GM12892 (cell line): ENCODE results near the gene TEX12.
"Not testable (repeated sequence)": the region's sequence is repeated elsewhere in the genome, so short reads cannot be mapped to it uniquely, and the experiment has no call there.

Experiments used
- DNase-seq: peaks from one replicate; pipeline ENCODE4 v3.0.0; 2011; ENCODE audit not compliant: insufficient read length
- FAIRE-seq: peaks from 2 replicates; lab custom pipeline; 2011; peaks lifted over from hg19 to GRCh38; lab: Jason Lieb, UNC
- POLR2A ChIP-seq: IDR thresholded peaks from 2 replicates; pipeline ENCODE4 v1.6.1; 2011; ENCODE audit warnings: low read depth, low read length, control low read depth
- POLR2AphosphoS5 ChIP-seq: IDR thresholded peaks from 2 replicates; pipeline ENCODE4 v1.6.1; 2011; ENCODE audit warnings: low read depth, low read length, control low read depth
- TAF1 ChIP-seq: IDR thresholded peaks from 2 replicates; pipeline ENCODE4 v1.6.1; 2011; ENCODE audit warnings: low read depth, mild to moderate bottlenecking, control low read depth, low read length, borderline replicate concordance

The TEX12 gene

DNA sequence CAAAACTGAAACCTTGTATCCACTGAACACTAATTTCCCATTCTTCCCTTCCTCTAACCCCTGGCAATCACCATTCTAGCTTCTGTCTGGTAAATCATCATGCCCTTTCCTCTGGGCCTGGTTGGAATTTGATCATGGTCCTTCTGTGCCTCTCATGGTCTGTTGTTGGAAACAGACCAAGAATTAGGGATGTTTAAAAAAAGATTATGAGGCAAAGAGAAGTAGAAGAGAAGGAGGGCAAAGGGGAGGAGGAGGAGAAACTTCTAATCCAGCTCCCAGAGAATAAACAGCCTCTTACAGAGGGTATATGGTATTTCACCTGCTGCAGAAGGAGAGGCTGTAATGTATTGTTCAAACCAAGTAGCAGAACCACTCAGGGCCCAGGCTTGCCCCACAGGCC lies 18.7 kb downstream of the TEX12 start:
- DNase-seq: no peak
- TF ChIP-seq POLR2AphosphoS5 (no peak), TAF1 (no peak), POLR2A (no peak)
- no peak for FAIRE-seq

DNA sequence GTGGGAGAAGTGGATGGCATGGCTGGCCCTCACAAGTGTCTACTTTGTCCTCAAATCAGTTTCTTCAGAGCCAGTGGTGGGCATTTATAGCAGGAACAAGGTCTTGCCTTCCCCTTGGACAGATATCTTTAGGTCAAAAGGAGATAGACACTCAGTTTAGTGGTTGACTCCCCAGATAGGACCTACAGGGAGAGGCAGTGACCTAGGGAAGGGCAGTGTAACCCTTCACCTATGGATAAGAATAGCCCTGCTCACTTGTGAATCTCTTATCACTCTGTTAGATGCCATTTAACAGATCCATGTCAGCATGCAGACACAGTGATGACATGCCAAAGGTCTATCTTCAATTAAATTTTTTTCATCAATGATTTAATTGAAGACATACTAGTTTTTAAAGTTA lies 19.1 kb downstream of the TEX12 start:
- DNase-seq: no peak
- FAIRE-seq: no peak
- TF ChIP-seq POLR2A (no peak), TAF1 (no peak), POLR2AphosphoS5 (no peak)

DNA sequence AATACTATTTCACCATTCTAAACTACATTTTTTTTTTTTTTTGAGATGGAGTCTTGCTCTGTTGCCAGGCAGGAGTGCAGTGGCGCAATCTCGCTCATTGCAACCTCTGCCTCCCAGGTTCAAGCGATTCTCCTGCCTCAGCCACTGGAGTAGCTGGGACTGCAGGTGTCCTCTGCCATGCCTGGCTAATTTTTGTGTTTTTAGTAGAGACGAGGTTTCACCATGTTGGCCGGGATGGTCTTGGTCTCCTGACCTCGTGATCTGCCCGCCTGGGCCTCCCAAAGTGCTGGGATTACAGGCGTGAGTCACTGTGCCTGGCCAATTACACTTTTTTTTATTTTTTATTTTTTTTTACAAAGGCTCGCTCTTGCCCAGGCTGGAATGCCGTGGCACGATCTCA lies 27.9 kb downstream of the TEX12 start:
- DNase-seq, FAIRE-seq: not testable (repeated sequence)

DNA sequence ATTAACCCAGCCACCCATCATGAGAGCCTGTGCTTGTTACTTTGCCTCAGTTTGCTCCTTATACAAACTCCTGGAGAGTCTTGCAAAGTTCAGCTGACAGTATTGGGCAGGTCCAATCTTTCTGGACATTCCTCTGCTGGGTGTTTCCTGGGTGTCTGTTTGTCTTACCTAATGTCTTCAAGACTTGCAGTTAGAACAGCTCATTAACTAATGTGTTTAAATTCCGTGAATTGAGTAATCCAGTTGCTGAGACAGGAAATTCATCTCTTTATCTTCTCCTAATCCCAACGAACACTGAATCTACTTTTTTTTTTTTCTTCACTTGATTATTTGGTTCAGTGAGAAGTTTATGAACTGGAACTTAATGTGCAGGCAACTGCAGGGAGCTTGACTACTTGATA lies 28.8 kb downstream of the TEX12 start:
- FAIRE-seq (no peak), DNase-seq (no peak)
- TF ChIP-seq POLR2AphosphoS5 (no peak), TAF1 (no peak), POLR2A (no peak)

DNA sequence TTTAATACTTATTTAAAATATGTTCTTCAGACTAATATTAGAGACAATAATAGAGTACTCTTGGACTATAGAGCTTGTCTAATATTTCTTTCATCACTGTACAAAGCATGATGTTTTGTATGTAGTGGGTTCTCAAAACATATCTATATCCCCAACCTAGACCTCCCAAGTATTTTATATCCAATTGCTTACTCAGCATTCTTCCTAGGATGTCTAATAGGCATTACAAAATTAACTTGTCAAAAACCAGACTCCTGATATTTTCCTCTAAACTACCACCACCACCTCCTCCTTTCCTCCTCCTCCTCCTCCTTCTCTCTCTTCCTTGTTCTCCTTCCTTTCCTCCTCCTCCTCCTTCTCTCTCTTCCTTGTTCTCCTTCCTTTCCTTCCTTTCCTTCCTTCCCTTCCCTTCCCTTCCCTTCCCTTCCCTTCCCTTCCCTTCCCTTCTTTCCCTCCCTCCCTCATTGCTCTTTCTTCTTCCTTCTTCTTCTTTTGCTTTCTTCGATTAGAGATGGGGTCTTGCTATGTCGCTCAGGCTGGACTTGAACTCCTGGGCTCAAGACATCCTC lies 29.4 kb downstream of the TEX12 start:
- FAIRE-seq: no peak
- no peak for DNase-seq
- TF ChIP-seq POLR2AphosphoS5 (no peak), TAF1 (no peak), POLR2A (no peak)

DNA sequence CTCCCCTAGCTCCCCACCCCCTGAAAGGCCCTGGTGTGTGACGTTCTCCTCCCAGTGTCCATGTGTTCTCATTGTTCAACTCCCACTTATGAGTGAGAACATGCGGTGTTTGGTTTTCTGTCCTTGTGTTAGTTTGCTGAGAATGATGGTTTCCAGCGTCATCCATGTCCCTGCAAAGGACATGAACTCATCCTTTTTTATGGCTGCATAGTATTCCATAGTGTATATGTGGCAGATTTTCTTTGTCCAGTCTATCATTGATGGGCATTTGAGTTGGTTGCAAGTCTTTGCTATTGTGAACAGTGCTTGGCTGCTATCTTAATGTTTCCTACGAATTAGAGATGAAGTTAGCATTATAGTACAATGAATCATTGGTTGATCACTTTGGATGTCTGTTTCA lies 31.9 kb downstream of the TEX12 start:
- not testable (repeated sequence) for DNase-seq, FAIRE-seq

DNA sequence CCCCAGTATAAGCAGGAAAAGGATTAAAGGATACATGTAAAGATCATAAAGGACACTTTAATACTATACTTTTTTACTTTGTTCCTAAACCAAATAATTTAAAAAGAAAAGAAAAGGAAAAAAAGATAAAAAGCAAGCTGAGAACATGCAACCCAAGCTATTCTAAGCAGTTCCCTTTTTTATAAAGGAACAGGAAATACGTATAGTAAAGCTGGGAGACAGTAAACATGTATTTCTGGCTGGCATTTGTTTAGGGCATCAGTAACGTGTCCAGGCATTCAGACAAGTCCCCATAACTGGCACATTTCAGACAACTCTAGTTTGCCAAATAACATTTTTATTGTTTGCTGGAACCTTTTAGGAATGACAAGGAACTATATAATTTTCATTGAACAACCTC lies 33.1 kb downstream of the TEX12 start:
- no peak for FAIRE-seq
- TF ChIP-seq POLR2A (no peak), POLR2AphosphoS5 (no peak), TAF1 (no peak)
- DNase-seq: no peak

DNA sequence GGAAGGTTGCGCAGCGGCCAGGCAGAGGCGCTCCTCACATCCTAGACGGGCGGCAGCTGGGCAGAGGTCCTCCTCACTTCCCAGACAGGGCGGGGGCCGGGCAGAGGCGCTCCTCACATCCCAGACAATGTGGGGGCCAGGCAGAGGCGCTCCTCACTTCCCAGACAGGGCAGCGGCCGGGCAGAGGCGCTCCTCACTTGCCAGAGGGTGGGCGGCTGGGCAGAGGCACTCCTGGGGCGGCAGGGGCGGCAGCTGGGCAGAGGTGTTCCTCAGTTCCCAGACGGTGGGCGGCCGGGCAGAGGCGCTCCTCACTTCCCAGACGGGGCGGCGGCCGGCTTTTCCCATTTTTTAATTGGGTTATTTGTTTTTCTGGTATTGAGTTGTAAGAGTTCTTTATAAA lies 38.9 kb downstream of the TEX12 start:
- no peak for DNase-seq
- no peak for FAIRE-seq
- TF ChIP-seq POLR2AphosphoS5: no peak
- no peak for TF ChIP-seq POLR2A
- TF ChIP-seq TAF1: no peak

DNA sequence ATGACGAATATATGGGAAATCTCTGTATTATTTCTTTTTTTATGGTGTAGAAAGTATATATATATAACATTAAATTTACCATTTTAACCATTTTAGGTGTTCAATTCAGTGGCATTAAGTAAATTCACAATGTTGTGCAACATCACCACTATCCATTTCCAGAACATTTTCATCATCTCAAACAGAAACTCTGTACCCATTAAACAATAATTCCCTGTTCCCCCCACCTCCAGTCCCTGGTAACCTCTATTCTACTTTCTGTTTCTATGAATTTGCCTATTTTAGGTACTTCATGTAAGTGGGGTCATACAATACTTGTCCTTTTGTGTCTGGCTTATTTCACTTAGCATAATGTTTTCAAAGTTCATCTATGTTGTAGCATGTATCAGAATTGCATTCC lies 43.7 kb downstream of the TEX12 start:
- TF ChIP-seq POLR2A: no peak
- TF ChIP-seq POLR2AphosphoS5: no peak
- TF ChIP-seq TAF1: no peak
- FAIRE-seq: no peak
- DNase-seq: no peak

DNA sequence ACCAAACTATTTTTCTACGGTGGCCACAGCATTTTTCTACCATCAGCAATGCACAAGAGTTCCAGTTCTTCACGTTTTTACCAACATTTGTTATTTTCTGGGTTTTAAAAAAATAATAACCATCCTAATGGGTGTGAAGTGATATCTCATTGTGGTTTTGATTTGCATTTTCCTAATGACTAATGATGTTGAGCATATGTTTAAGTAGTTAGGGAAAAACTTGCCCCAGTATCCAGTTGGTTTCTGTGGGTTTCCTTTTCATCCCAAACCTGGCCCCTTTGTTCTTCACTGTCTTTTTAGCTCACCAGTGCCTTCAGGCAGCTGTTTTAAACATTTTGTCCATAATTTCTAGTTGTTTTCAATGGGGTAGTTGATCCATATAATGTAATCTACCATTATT lies 44.4 kb downstream of the TEX12 start:
- no peak for TF ChIP-seq TAF1
- no peak for TF ChIP-seq POLR2A
- no peak for TF ChIP-seq POLR2AphosphoS5
- FAIRE-seq (no peak), DNase-seq (no peak)

DNA sequence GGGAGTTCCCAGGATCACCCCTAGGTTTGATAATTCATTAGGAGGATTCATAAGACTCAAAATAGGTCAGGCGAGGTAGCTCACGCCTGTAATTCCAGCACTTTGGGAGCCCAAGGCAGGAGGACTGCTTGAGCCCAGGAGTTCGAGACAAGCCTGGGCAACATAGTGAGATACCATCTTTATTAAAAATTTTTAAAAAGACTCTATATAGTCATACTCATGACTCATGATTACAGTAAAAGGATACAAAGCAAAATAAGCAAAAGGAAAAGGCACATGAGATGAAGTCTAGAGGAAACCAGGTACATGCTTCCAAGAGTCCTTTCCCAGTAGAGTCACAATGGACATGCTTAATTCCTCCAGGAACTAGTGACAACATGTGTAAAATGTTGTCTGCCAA lies 45.1 kb downstream of the TEX12 start:
- no peak for TF ChIP-seq POLR2A
- TF ChIP-seq TAF1: no peak
- TF ChIP-seq POLR2AphosphoS5: no peak
- no peak for FAIRE-seq
- no peak for DNase-seq

DNA sequence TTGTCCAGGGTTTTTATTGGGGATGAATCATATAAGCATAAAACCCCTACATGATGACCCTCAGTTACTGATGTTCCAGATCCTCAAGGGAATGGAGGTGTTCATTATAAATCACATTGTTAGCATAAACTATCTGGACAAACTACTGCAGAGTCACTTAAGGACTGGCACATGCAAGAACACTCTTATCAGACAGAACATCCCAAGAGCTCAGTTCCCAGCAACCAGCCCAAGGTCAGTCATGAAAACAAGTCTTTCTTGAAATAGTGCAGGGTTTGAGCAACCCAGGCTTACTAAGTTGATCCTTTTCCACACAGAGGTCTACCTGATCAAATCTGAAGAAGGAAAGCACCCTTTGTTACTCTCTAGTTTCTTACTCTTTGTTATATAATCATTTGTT lies 45.5 kb downstream of the TEX12 start:
- no peak for TF ChIP-seq POLR2AphosphoS5
- TF ChIP-seq TAF1: no peak
- TF ChIP-seq POLR2A: no peak
- no peak for FAIRE-seq
- DNase-seq: no peak

DNA sequence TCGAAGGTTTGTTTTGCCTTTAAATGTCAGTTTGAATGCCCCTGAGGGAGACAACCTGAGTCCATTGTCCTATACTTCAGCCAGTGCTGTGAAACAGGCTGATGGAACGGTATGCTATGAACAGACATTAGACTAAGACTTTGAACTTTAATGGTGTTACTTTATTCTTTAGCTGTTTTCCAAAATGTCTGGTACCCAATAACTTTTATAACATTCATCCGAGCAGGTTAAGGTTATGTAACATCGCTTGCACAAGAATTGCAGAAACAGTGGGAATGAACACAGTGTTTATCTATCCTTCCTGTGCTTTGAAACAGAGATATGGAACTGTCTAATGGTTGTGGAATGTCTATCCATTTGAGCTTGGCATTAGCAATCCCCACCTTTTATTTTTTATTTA lies 46.6 kb downstream of the TEX12 start:
- DNase-seq (no peak), FAIRE-seq (no peak)
- TF ChIP-seq TAF1 (no peak), POLR2A (no peak), POLR2AphosphoS5 (no peak)

DNA sequence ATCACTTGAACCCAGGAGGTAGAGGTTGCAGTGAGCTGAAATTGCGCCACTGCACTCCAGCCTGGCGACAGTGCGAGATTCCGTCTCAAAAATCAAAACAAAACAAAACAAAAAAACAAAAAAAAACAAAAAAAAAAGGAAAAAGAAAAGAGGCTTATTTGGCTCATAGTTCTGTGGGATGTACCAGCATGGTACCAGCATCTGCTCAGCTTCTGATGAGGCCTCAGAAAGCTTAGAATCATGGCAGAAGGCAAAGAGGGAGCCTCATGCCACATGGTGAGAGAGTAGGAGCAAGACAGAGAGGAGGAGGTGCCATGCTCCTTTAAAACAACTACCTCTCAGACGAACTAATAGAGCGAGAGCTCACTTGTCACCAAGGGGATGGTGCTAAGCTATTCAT lies 48.4 kb downstream of the TEX12 start:
- no peak for FAIRE-seq
- TF ChIP-seq TAF1 (no peak), POLR2A (no peak), POLR2AphosphoS5 (no peak)
- DNase-seq: no peak
